Aorta (tissue), 5 donors: Measurements from ENCODE around the gene POLR1F. TPM values are rescaled to one million over a fixed set of nuclear protein-coding genes. Genes with fewer than 3 reads are reported as not detected.

Experiments
- ATAC-seq: fragments of 200-7000 bp; cut with Tn5 transposase; one replicate; pipeline ENCODE4 v1.9.1; 2022; ENCODE audit warnings: moderate library complexity; ENCODE audit not compliant: low FRiP score
- DNase-seq, 2 donors: peaks; one replicate each; pipeline ENCODE4 v3.0.0-alpha.2; 2020
- H3K27ac ChIP-seq, 2 donors: one replicate each; pipeline ENCODE4 v1.5.1; 2013; ENCODE audit warnings: low read length in 2 of 2, mild to moderate bottlenecking in 2 of 2, moderate library complexity in 2 of 2, control low read depth in 1 of 2, inconsistent platforms in 1 of 2, low read depth in 1 of 2
- H3K27me3 ChIP-seq, 2 donors: one replicate each; pipeline ENCODE4 v1.6.1; 2013; ENCODE audit warnings: control low read depth in 1 of 2, low read length in 1 of 2, mild to moderate bottlenecking in 1 of 2, moderate library complexity in 1 of 2; ENCODE audit not compliant: insufficient read depth in 2 of 2, control insufficient read depth in 1 of 2
- H3K36me3 ChIP-seq, 2 donors: one replicate each; pipeline ENCODE4 v1.6.1; 2013; ENCODE audit warnings: control low read depth in 1 of 2, low read length in 1 of 2, mild to moderate bottlenecking in 1 of 2; ENCODE audit not compliant: insufficient read depth in 2 of 2, control insufficient read depth in 1 of 2
- H3K4me1 ChIP-seq, 2 donors: one replicate each; pipeline ENCODE4 v1.6.1; 2013; ENCODE audit warnings: low read length in 2 of 2, control low read depth in 1 of 2, mild to moderate bottlenecking in 1 of 2, moderate library complexity in 1 of 2; ENCODE audit not compliant: insufficient read depth in 2 of 2, control insufficient read depth in 1 of 2
- H3K4me3 ChIP-seq, 2 donors: one replicate each; pipeline ENCODE4 v1.5.1; 2013; ENCODE audit warnings: low read length in 2 of 2, control low read depth in 1 of 2, mild to moderate bottlenecking in 1 of 2
- H3K9me3 ChIP-seq: one replicate; pipeline ENCODE4 v1.6.1; 2013; ENCODE audit warnings: mild to moderate bottlenecking, low read length; ENCODE audit not compliant: control insufficient read depth
- WGBS, 2 donors: extraction: QIAGEN DNeasy Blood & Tissue Kit; methylation state at CpG; one replicate each; pipeline ENCODE4 v1.1.7; 2013; 5-methylcytosine and 5-hydroxymethylcytosine counted together
- intact Hi-C, 2 donors: fragments of 100-400 bp; cut with DNase I; formaldehyde crosslinking; loops; one replicate each; pipeline versions ENCODE4 v1.14.2 to v1.15.0; 2022
- long read RNA-seq, 2 donors: library from polyadenylated mRNA; unstranded; transcript quantifications; one replicate each; pipeline ENCODE4 v2.0.0, GENCODE V29; 2020 to 2021
- polyA plus RNA-seq, 2 donors: library from polyadenylated mRNA; stranded (reverse); fragments of 200-250 nt; gene quantifications; one replicate each; pipeline ENCODE4 v1.2.3, GENCODE V29; 2013
- total RNA-seq, 2 donors: library from RNA; stranded (reverse); fragmentation: NEBNext Ultra II Directional; extraction: Animal tissue kit (Norgen Biotek cat#: 25700); gene quantifications; one replicate each; pipeline ENCODE4 v1.2.1, GENCODE V29; 2021
- donor health status: healthy with polysubstance abuse.
- donor health status: Bipolar disorder and iron deficiency.
- donor health status: DM: no; HTN: no; CAD: no.
- donor health status: DM: no; HTN: no; CAD: no.
- donor health status: DM: yes; HTN: yes; CAD: no.

The POLR1F gene, protein sequence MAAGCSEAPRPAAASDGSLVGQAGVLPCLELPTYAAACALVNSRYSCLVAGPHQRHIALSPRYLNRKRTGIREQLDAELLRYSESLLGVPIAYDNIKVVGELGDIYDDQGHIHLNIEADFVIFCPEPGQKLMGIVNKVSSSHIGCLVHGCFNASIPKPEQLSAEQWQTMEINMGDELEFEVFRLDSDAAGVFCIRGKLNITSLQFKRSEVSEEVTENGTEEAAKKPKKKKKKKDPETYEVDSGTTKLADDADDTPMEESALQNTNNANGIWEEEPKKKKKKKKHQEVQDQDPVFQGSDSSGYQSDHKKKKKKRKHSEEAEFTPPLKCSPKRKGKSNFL
- total RNA-seq (10 to 100 TPM in 1 of 2 donors, 1 to 10 TPM in 1; 9.8 to 14.1 TPM), polyA plus RNA-seq (1 to 10 TPM; 3.8 to 6.8 TPM)
- long read RNA-seq, donor 1, transcript TWISTNB-201 (4 exons, 3,942 nt) = major isoform, 21 of 23 reads
- long read RNA-seq, donor 1, partial matches to known transcripts = 2 of 23 reads
- long read RNA-seq, donor 1, other reads (novel, unspliced or antisense) = 0 of 23 reads
- long read RNA-seq, donor 2, transcript TWISTNB-201 (4 exons, 3,942 nt) = major isoform, 13 of 15 reads
- long read RNA-seq, donor 2, partial matches to known transcripts = 0 of 15 reads
- long read RNA-seq, donor 2, other reads (novel, unspliced or antisense) = 1 of 15 reads

DNA sequence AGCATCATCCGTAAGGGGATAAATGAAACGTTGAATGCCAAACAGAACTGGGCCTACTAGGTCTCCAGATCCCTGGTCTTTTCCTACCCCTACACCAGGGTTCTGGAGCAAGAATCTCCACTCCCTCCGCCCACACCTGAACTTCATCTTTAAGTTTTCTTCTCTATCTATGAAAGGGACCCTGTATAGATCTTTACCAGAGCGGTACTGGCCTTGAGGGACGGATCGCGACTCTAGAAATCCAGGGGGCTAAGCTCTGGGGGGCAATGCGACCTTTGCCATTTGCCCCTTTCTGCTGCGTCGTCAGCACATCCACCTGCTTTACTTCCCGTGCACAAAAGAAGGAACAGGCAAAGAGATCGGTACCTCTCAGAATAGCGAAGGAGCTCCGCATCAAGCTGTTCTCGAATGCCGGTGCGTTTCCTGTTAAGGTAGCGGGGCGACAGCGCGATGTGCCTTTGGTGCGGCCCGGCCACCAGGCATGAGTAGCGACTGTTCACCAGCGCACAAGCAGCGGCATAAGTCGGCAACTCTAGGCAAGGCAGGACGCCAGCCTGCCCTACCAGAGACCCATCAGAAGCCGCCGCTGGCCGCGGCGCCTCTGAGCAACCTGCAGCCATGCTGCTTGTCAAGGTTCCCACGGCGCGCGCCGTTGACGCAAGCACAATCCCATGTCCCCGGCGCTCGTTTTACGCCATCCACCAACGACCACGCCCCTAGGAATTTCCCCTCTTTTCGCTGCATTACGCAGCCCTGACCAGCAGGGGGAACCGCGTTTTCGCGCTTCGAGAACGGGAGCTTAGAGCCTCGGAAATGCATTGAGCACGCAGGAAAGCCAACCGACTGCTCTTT is at the start of gene POLR1F:
Gene POLR1F, minus strand, starts transcription at position 641 of the 852 bp plus-strand sequence. Its CDS starts 21 bp downstream, at position 620.
- WGBS, 2 donors = 0 to 1% methylated on average over 56 of the region's 56 CpGs
- ATAC-seq = peak; percentile 98
- H3K27ac ChIP-seq = peak within 1 kb of the TSS in 1 of 2 donors; percentile 38
- H3K27me3 ChIP-seq = no peaks in the 10 kb centered on the region
- no peaks in the 10 kb centered on the region for H3K4me1 ChIP-seq
- H3K9me3 ChIP-seq = no peaks in the 10 kb centered on the region
- H3K4me3 ChIP-seq = peak within 1 kb of the TSS; percentile 65 to 94
- H3K36me3 ChIP-seq = no peaks in the 10 kb centered on the region
- intact Hi-C loops = no loop called here
- DNase-seq = peak; percentile 95 to 98

DNA sequence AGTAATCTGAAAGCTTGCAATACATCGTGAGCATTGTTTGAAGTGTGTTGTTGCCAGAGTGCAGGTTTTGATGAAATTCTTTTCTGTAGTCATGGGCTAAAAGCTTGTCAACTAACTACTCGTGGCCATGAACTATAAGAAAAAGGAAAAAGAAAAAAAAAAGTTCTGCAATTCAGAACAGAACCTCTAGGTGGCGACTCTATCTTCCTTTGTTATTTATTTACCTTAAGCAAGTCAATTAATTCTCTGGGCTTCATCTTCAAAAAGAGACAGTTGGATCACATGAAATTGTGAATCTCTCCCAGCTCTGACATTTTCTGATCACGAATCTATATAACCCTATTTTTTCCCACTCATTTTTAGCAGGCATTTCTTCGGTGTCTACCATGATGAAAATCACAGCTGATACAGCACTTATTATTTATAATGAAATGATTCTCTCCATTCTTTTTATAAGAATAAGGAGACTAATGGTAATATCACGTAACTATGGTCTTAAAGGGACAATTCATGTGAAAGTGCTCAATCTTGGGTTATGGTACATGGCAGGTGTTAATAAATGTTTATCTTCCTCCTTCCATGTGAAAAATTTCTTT is 45.8 kb upstream of the POLR1F start:
- DNase-seq (no peak), ATAC-seq (no peak)
- Histone ChIP-seq H3K4me3 (no peak overlapping the region), H3K27me3 (no peaks in the 10 kb centered on the region), H3K9me3 (no peaks in the 10 kb centered on the region), H3K27ac (no peak overlapping the region), H3K4me1 (no peaks in the 10 kb centered on the region), H3K36me3 (no peaks in the 10 kb centered on the region)
- intact Hi-C loops = no loop called here
- WGBS, 2 donors = 31 to 33% methylated on average over 6 of the region's 6 CpGs

DNA sequence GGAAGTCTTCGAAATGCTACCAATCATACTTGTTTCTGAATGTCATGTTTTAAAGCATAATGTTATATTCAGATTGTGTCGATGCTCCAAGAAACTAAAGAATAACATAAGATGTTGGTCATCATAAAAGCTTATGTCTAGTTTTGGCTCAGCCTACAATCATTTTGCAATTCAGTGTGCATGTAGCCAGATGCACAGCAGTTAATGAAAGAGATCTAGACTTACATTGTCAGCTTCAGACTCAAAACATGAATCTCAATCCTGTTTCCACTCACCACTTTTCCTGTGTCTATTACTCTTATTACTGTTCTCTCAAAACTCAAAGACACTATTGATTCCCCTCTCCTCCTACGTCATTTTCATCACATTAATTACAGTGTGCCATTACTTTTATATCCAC is 43.2 kb upstream of the POLR1F start:
- H3K27me3 ChIP-seq = no peaks in the 10 kb centered on the region
- no peak overlapping the region for H3K27ac ChIP-seq
- H3K4me3 ChIP-seq = no peak overlapping the region
- no peaks in the 10 kb centered on the region for H3K4me1 ChIP-seq
- intact Hi-C loops = no loop called here
- DNase-seq = no peak
- no peaks in the 10 kb centered on the region for H3K36me3 ChIP-seq
- ATAC-seq = no peak
- no peaks in the 10 kb centered on the region for H3K9me3 ChIP-seq
- WGBS, 2 donors = 79 to 82% methylated on average over 3 of the region's 3 CpGs

DNA sequence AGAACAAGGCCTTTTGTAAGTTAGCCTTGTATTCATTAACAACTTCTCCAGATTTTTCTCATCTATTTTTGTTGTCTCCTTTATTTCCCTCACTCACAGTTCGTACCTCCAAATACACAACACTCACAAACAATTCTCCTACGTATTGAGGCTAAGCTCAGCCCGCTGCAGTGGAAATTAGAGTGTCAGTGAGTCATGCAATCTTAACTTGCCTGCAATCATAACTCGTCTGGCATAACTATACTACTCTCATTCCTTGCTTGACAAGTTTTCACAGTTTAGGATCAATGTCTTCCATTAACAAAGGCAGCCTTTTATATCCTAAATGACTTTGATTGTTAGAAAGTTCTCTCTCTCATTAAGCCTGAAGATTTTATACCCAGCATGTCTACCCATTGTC is 40.8 kb upstream of the POLR1F start:
- whole genome bisulfite sequencing, 2 donors = 52 to 53% methylated on average over 4 of the region's 4 CpGs
- DNase-seq (no peak), ATAC-seq (no peak)
- Histone ChIP-seq H3K27ac (no peak overlapping the region), H3K4me3 (no peak overlapping the region), H3K9me3 (no peaks in the 10 kb centered on the region), H3K4me1 (no peaks in the 10 kb centered on the region), H3K27me3 (no peaks in the 10 kb centered on the region), H3K36me3 (no peaks in the 10 kb centered on the region)
- intact Hi-C loops = loop anchor here (5.0 to 10.0 kb wide), 3 partner anchors 425 to 848 kb away; no protein-coding TSS in a partner anchor

DNA sequence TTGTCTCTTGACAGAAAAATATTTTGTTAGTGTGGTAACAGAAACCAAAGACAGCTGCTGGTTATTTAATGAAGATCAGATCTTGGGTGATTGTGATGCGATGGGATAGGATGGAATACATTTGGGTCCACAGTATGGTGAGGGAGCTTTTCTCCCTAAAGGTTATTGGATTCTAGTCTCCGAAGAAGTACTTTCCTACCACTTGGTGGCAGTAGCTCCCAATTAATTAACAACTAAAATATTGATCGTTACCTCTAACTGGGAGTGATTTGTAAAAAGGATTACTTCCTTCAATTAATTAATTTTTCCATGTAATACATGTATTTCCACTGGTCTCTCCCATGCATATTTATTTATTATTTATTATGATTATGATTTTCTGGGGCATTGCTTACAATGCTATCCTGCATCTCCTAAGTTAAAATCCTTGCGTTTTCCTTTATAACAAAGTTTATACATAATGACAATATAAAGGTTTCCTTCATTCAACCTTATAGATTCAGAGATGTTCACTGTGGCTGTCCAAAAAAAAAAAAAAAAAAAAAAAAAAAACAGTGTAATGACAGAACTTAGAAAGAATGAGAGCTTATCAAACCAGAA is 39.0 kb upstream of the POLR1F start:
- WGBS, 2 donors = 29 to 32% methylated on average over 4 of the region's 4 CpGs
- no peaks in the 10 kb centered on the region for H3K27me3 ChIP-seq
- H3K27ac ChIP-seq = no peak overlapping the region
- intact Hi-C loops = loop anchor here (5.0 to 10.0 kb wide), 3 partner anchors 427 to 849 kb away; no protein-coding TSS in a partner anchor
- no peak overlapping the region for H3K4me3 ChIP-seq
- no peaks in the 10 kb centered on the region for H3K9me3 ChIP-seq
- no peak for ATAC-seq
- no peak for DNase-seq
- no peaks in the 10 kb centered on the region for H3K4me1 ChIP-seq
- H3K36me3 ChIP-seq = no peaks in the 10 kb centered on the region

DNA sequence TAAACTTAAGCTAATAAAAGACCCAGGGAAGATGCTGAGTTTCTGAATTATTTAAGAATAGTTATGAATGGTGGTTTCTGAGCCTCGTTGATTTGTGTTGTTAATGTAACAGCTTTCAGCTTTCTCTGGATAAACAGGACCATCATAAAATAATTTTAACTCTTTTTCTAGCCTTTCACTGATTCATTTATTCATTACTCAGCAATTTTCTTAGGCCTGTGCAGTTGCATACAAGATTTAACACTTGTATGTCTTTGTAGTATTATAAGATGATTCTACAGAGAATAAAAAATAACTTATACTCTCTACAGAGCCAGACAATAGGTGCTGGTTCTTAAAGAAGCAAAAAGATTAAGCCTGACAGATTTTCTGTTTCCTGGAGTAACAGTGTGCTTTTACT is 35.2 kb upstream of the POLR1F start:
- DNase-seq = no peak
- Histone ChIP-seq H3K27ac (no peak overlapping the region), H3K9me3 (no peaks in the 10 kb centered on the region), H3K36me3 (no peaks in the 10 kb centered on the region), H3K4me3 (no peak overlapping the region), H3K27me3 (no peaks in the 10 kb centered on the region), H3K4me1 (no peaks in the 10 kb centered on the region)
- intact Hi-C loops = loop anchor here in 1 of 2 donors (10.0 kb wide), 2 partner anchors 431 to 851 kb away; no protein-coding TSS in a partner anchor
- ATAC-seq = no peak
- 21 to 26% methylated on average over 1 of the region's 1 CpG for WGBS, 2 donors

DNA sequence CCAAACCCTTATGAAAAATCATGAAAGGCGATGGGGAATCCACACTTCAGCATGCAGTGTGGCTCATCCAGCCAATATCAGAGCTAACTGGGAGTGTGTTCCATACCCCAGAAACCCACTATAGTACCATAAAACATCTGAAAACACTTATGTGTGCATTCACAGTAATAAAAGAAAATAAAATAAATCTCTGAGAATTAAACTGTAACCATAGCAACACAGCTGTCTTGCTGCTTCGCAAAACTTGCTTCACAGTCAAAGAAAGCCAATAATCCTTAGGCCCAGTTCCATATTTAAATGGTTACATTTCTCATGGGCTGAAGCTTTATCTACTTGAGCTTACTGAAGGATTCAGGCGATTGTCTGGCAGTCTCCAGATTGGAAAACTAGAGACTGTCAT is 19.9 kb upstream of the POLR1F start:
- no peaks in the 10 kb centered on the region for H3K36me3 ChIP-seq
- peaks cover 1% of the 10 kb centered on the region for H3K9me3 ChIP-seq
- no peak overlapping the region for H3K4me3 ChIP-seq
- no peak for ATAC-seq
- intact Hi-C loops = no loop called here
- H3K27ac ChIP-seq = no peak overlapping the region
- no peaks in the 10 kb centered on the region for H3K27me3 ChIP-seq
- 65 to 71% methylated on average over 3 of the region's 3 CpGs for WGBS, 2 donors
- no peak for DNase-seq
- H3K4me1 ChIP-seq = no peaks in the 10 kb centered on the region

DNA sequence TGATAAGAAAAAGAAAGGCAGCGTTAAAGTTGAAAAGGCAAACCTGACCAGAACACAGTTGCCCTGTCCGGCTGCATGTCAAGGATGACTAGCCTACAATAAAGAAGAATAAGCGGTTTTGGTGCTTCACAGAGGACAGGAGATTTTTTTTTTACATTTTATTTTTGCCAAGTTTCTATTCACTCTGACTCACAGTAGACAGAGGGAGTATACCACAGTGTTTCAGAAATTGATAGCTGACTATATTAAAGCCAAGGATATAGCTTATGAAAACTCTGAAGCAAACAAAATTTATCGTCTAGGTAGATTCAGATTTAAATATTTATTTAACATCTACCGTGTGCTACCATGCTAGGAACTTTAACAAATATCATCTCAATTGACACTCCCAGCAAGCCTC is 16.9 kb upstream of the POLR1F start:
- no peak overlapping the region for H3K4me3 ChIP-seq
- DNase-seq (no peak), ATAC-seq (no peak)
- no peak overlapping the region for H3K27ac ChIP-seq
- H3K4me1 ChIP-seq = no peaks in the 10 kb centered on the region
- H3K9me3 ChIP-seq = peaks cover 1% of the 10 kb centered on the region
- no peaks in the 10 kb centered on the region for H3K36me3 ChIP-seq
- WGBS, 2 donors = 87% methylated on average over 5 of the region's 5 CpGs
- H3K27me3 ChIP-seq = no peaks in the 10 kb centered on the region
- intact Hi-C loops = no loop called here
